ENCODE data around the gene HSD17B3. TPM values are rescaled to one million over a fixed set of nuclear protein-coding genes. Genes with fewer than 3 reads are reported as not detected.
"Not testable (repeated sequence)": the region's sequence is repeated elsewhere in the genome, so short reads cannot be mapped to it uniquely, and the experiment has no call there.

Gene HSD17B3
- total RNA-seq, 1 experiment from 2014 or later: 0.37 TPM

DNA sequence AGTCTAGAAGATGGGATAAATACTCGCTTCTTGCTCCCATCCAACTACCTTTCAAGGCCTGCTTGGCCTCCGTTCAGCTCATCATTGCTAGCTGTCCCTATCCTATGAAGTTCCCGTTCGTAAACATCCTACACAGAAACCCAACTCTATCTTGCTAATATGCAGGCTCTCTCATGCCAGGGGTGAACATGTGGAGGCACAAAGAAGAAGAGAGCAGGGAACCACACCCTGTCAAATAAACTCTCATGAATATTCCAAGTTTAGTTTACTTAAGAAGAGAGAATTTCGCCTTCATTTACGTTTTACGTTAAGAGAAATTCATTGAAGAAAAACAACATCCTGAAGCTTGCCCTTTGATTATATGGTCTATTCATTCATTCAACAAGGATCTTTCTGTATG, 7.9 kb upstream of the HSD17B3 start:
- DNase-seq (ENCODE audit: low read depth): no peak

DNA sequence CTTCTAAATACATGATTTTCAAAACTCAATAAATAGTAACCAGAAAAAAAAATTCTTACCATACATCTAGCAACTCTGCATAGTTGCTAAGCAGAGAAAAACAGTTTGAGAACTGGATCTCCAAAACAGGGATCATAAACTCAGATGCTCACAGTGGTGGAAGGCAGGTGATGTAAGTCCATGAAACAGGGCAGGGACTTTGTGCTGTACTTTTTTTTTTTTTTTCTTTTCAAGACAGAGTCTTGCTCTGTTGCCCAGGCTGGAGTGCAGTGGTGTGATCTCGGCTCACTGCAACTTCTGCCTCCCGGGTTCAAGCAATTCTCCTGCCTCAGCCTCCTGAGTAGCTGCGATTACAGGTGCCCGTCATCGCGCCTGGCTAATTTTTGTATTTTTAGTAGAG, 5.0 kb upstream of the HSD17B3 start:
- DNase-seq (ENCODE audit: low read depth): not testable (repeated sequence)

DNA sequence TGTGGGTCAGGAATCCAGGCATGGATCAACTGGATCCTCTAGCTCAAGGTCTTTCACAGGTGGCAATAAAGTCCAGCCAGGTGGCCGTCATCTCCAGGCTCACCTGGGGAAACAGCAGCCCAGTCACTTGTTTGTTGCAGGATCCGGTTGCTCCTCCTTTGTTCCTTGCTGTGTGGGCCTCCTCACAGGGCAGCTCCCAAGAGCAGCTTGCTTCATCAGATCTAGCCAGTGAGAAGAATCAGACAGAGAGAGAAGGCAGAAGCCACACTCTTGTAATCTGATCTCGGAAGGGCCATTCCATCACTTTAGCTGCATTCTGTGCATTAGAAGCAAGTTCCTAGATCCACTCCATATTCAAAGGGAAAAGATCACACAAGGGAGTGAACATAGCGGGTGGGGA, 3.2 kb upstream of the HSD17B3 start:
- no peak for DNase-seq (ENCODE audit: low read depth)

DNA sequence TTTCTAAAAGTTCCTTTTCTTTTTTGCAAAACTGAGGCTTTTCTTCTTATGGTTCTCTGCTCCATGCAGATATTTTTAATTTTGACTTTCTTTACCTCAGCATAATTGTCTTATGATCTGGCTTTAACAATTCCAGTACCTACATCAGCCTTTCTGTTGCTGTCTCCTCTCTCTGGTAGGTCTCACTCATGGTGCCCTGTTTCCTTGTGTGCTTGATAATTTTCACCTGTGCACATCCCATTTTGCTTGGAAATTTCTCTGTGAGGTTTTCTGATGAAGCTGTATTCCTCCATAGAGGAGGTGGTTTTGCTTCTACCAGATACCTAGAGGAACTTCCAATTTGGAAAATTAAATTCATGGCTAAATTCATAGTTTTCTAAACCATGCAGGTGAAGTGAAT, 2.3 kb upstream of the HSD17B3 start:
- no peak for DNase-seq (ENCODE audit: low read depth)

DNA sequence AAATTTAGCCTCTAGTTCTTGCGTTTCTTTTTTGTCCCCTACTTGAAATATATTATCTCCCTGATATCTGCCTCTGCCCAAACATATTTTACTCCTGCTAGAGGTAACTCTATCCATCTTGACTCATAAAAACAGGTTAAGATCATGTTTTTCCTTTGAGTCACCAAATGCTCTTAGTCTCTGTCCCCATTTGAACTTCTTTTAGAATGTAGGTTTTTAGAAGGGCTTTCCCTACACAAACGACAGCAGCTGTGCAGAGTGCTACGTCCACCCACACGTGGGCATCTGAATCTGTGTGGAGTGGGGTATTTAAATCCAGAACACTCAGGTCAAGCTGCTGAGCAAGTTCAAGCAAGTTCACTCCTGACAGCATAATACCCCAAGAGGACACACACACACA, 2.2 kb downstream of the HSD17B3 start:
- DNase-seq (ENCODE audit: low read depth): peak; percentile 70

DNA sequence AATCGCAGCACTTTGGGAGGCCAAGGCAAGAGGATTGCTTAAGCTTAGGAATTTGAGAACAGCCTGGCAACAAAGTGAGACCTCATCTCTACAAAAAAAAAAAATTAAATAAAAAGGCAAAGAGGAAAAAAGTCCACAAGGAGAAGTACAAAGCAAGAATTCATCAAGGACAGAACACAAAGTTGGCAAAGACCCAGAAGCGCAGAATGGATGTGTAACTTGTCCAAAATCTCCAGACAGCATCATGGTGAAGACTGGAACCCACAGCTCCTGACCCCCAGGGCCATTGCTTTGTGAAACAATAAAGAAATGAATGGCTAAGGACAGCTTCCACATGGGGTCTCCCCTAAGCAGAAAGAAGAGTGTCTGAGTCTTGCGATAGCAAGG, 7.8 kb downstream of the HSD17B3 start:
- DNase-seq (ENCODE audit: low read depth): no peak

DNA sequence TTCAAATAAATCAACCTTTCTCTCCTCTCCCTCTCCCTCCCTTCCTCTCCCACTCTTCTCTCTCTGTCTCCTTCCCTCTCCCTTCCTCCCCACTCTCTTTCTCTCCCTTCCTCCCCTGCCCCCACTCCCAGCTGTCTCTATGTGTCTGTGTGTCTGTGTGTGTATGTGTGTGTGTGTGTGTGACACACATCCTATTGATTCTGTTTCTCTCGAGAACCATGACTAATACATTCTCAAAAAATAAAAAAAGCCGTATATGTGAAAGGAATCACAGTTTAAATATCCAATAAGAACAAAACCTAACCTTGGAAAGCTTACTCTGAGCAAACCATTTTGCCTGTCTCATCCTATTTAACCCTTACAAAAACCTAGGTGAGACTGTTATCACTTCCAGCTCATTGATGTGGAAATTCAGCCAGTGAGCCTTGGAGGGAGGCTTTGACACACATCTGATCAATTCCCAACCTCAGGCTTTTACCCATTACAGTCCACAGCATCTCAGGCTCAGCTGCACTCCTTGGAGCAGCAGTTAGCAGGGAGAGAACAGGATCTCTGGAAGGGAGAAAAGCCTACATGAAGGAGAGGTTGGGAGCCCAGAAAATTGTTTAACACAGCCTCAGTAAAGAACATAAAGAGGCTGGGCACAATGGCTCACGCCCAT, 8.3 kb downstream of the HSD17B3 start:
- DNase-seq (ENCODE audit: low read depth): peak; percentile 78

DNA sequence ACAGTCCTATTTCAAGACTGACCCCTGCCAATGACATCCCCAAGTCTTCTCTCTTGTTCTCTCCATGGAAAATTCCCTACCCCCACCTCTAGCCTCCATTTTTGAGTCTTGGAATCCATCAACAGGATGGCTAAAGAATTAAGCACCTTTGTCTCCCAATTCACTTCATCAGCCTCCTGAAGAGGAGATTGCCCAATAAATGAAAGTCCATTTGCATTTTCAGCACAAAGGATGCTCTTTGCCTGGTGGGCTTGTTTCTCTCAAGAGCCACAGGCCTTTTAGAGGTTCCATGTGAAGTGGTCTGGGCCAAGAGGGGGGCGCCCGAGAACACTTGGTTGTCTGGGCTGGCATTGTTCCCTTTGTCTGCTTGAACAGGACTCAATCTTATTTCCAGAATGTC, 12.6 kb downstream of the HSD17B3 start:
- no peak for DNase-seq (ENCODE audit: low read depth)

DNA sequence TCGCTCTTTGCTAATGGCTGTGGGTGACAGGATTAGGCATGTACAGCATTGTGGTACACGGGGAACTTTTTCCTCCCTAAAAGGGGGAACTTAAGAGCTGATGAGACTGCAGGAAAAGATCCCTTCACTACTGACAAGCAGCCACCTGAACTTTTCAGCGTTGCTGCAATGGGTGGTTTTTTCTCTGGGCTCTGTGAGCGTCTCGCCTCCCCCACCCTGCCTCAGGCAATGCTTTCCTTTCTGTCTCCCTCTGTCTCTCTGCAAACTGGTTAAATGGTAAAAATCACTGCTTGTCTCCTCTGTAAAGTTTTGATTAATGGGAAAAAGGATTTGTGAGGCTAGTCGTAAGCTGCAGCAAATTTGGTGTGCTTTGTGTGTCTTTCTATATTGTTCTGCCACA, 20.3 kb downstream of the HSD17B3 start:
- DNase-seq (ENCODE audit: low read depth): no peak

DNA sequence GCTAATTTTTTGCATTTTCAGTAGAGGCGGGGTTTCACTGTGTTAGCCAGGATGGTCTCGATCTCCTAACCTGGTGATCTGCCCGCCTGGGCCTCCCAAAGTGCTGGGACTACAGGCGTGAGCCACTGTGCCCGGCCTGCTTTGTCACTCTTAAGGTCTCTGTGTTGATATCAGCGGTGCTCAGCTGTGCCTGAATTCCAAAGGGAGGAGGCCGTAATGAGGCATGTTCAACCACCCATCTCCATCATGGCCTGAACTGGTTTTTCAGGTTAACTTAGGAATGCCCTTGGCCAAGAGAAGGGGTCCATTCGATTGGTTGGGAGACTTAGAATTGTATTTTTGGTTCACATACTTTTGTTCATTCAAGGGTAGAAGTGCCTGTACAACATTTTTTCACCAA, 22.0 kb downstream of the HSD17B3 start:
- no peak for DNase-seq (ENCODE audit: low read depth)

DNA sequence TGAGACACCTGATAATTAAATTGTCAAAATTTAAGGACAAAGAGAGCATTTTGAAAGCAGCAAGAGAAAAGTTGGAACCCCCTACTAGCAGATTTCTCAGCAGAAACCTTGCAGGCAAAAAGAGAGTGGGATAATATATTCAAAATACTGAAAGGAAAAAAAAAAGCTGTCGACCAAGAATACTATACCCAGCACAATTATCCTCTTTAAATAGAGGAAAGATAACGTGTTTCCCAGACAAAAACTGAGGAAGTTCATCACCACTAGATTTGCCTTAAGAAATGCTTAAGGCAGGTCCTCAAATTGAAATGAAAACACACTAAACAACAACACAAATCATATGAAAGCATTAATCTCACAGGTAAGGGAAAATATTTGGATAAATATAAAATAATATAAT, 27.0 kb downstream of the HSD17B3 start:
- no peak for DNase-seq (ENCODE audit: low read depth)

DNA sequence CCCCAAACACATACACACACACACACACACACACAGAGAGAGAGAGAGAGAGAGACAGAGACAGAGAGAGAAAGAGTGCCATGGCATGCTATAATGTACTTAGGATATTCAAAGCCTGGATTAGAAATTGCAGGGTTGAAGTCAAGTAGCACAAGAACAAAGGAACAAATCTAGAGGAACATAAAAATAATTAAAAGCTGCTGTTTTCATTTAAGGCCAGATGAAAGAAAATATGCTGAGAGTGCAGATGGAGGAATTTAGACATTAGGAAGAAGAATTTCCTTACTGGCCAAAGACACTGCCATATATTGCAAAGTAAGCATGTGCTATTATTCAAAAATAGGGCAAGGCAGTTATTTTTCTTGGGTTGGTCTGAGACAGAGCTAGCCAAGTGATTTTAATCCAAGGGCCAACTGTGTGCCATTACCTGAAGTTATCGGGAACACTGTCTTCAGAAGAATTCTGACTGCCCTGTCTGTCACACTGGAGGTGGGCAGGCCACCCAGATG, 31.7 kb downstream of the HSD17B3 start:
- DNase-seq (ENCODE audit: low read depth): no peak

DNA sequence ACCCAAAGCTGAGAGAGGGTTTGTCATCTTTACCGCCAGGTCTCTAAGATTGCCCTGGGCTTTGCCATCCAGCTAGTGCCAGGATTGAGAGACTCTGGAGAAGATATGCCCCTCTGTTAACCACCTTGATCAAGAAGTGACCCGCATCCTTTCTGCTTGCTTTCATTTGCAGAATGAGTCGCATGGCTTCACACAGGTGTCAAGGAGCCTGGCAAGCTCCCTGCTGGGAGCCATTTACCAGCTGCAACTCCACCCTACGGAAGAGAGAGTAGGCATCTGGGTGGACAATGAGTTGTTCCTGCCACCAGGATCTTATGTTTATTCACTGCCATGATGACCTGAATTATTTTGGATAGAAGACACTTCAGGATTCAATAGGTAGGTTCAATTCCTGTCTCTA, 43.0 kb downstream of the HSD17B3 start:
- no peak for DNase-seq (ENCODE audit: low read depth)

DNA sequence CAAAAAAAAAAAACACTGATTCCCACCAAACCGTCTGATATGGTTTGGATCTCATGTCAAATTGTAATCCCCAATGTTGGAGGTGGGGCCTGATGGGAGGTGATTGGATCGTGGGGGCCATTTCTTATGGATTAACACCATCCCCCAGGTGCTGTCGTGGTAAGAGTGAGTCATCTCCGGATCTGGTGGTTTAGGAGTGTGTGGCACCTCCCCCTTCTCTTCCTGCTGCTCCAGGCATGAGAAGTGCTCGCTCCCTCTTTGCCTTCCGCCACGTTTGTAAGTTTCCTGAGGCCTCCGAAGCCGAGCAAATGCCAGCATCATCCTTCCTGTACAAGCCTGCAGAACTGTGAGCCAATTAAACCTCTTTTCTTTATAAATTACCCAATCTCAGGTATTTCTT, 45.2 kb downstream of the HSD17B3 start:
- peak; percentile 91 for DNase-seq (ENCODE audit: low read depth)

DNA sequence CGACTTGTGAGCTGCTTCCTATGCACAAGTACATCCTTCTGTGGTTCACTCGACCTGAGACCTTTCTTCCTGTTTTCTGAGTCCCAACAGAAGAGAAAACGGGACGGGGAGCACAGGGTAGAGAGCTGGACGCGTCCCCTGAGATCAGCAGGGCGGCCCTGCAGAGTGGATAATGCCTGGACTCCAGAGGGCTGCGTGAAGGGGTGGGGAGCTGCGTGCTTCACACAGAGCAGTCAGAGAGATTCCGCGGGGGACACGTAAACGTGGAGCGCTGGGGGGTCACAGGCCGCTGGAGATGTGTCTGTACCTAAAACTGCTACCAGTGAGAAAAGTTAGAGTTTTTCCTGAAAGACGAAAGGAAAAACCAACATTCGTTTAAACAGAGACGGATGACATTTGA, 46.3 kb downstream of the HSD17B3 start:
- no peak for DNase-seq (ENCODE audit: low read depth)

DNA sequence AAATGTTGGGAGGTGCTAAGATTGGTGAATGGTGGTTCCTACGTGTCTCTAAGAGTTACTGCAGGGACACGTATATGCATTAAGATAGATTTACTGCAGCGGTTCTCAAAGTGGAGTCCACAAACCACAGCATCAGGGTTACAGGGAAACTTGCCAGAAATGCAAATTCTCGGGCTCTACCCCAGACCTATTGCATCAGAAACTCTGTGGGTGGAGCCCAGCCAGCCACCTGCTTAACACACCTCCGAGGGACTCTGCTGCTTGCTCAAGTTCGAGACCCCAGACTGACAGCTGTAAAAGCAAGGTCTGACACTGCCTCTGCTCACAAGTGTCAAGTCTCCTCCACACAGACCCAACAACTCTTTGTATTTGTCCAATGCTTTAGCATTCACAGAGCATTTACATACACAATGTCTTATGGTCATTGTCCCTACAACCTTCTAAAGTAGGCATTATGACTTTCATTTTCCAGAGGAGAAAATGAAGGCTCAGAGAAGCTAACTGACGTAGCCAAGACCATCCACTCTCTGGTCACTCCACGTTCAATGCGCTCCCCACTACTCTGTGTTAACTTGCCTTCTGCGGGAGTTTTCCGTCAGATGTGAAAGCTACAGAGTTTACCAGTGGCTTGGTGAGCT, 48.8 kb downstream of the HSD17B3 start:
- no peak for DNase-seq (ENCODE audit: low read depth)

DNA sequence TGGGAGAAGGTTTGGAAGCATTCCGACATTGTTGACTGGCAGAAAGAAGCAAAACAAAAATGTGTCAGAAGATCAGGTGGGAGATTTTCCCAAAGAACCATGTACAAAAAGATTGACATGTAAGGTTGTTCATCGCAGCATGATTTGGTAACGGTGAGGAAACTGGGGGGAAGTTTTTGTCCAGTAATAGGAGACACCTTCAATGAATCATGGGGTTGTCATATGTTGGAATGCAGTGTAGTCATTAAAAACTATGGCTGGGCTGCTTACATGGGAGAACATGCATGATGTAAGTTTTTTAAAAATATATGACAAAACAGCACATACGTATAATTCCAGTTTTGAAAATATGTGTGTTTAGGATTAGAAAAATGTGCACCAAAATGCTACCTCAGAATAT, 50.5 kb downstream of the HSD17B3 start:
- peak; percentile 48 for DNase-seq (ENCODE audit: low read depth)

DNA sequence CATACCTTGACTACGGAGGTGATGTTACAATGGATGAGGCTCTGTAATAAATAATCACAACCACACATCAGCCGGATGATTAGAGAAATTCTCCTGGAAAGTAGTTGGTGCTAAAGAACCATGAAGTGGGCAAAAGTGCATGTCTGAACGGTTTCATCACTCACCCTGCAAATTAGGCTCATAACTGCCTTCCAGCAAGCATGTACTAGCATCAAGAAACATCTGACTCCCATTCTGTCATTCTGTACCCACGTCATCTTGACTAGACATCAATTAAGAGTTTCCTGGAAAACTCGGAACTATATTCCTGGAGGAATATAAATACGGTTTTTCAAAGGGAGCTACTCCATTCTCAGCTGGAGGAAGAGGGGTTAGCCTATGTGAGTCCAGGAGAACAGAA, 52.2 kb downstream of the HSD17B3 start:
- no peak for DNase-seq (ENCODE audit: low read depth)

DNA sequence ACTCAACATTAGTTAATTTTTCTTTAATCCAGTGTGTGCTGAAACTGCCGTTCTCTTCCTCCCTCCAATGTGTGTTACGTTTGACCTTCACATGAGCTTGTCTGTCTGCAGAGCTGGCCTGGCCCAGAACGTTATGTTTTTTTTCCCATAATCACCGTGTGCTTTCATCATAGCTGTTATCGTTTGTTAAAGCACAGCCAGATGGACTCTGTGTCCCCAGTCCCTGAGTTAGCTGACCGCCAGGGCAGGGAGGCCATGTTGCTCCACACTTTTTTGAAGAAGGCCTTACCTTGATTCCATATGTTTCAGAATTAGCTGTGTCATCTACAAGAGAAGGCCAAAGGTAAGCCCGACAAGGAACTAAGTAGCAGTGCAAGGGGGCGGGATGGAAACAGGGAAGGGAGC, 55.7 kb downstream of the HSD17B3 start:
- no peak for DNase-seq (ENCODE audit: low read depth)

DNA sequence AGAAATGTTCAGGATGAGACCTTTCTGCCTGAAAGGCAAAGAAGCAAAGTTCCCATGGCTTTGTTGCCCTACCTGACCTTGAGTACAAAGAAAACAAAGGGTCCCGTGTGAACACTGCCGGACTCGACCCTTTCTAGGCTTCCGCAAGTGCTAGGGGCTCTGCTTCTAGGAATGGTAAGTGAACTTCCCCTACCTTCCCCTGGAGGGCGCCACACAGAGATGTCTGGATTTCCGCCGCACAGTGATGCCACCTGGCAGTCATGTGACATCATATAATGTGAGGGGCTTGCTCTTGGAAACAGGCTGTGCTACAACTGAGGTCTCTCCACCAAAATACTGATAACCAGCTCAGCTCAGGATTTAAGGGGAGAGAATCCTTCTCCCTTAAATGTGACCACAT, 56.6 kb downstream of the HSD17B3 start:
- no peak for DNase-seq (ENCODE audit: low read depth)

DNA sequence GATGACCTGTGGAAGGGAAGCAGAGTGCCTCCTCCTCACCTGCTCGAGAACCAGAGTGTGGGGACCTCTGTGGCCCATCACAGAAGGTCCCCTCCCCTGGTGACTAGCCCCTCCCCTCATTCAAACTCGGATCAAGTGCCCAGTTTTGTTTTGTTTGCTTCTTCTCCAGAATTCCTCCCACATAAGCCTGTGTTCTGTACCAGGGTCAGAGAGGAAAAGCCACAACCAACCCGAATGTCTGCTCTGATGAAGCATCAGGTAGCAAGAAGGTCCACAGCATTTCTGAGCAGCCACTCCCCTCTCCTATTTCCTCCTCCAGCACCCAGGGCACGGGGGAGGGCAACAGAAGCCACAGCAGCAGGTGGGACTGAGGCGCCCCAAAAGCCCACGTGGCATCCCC, 58.2 kb downstream of the HSD17B3 start:
- no peak for DNase-seq (ENCODE audit: low read depth)

DNA sequence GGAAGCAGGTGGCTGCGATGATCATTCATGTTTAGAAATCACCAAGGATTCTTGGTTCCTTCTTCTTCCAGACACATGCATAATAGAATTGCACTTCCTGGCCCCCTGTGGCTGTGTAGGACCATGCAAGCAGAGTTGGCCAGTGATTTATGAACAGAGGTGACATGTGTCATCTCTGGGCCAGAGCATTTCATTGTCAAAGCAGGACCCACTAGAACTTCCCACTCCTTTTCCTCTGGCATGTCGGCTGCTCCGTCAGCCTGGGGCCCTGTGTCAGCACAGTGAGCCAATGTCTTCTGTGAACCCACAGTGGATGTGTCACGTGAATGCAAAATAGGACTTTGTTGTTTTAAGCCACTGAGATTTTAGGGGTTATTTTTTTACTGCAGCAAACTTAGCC, 59.2 kb downstream of the HSD17B3 start:
- DNase-seq (ENCODE audit: low read depth): no peak

DNA sequence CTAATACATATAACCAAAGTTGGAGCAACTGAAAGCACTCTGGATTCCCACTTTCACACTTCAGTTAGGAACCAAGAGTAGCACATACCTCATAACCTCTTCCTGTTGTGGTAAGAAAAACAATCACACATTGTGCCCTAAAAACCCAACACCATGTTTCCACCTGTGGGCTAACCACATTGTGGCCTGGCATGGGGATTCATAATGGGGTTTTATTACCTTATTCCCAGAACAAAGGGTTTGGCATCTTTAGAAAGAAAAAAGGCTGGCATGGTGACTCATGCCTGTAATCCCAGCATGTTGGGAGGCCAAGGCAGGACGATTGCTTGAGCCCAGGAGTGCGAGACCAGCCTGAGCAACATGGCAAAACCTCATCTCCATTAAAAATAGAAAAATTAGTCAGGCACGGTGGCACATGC, 60.6 kb downstream of the HSD17B3 start:
- peak; percentile 94 for DNase-seq (ENCODE audit: low read depth)

Measured in HT1080 (cell line).